HG02759 (cell line): ENCODE results near the gene PACSIN1.

Experiments
- ATAC-seq: cut with Tn5 transposase; IDR thresholded peaks from one replicate; pipeline ENCODE4 v1.9.1; 2021; ENCODE audit warnings: mild to moderate bottlenecking, moderate library complexity; ENCODE audit not compliant: unreplicated experiment

PACSIN1 gene

GRCh38 chr6:34578445-34579262 lies 112.8 kb downstream of the PACSIN1 start:
- ATAC-seq = no peak

- no peak for ATAC-seq
These were observed 115.1 kb downstream of the PACSIN1 start for GRCh38 chr6:34580707-34581560.

DNA sequence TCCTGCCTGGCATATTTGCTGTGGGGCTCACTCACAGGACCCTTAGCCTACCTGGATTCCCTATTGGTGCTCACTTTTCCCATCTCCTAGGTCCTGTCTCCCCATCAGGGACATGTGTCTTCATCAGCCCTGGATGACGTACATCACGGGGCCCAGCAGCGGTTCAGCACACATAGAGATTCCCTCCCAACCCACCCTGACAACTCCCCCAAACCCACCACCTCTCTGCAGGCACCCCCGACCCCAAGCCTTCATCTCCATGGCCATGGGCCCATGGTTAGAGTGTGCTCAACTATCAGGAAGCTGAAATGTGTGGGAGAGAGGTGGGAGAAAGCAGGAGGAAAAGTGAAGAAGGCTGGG lies 115.7 kb downstream of the PACSIN1 start:
- no peak for ATAC-seq

GRCh38 chr6:34583461-34583860 lies 117.6 kb downstream of the PACSIN1 start:
- ATAC-seq = no peak

- no peak for ATAC-seq
These were observed 118.2 kb downstream of the PACSIN1 start for GRCh38 chr6:34583861-34584604.

GRCh38 chr6:34584694-34585093 lies 118.8 kb downstream of the PACSIN1 start:
- no peak for ATAC-seq
